Neuronal stem cell (in vitro differentiated cells): Measurements from ENCODE around the gene PPL.
A peak's percentile ranks its signal among the peaks of the same experiment; 100 is the strongest.

Experiments used
- DNase-seq: peaks from one replicate; pipeline ENCODE4 v3.0.0-alpha.2; 2013; ENCODE audit warnings: low spot score
- H2AFZ ChIP-seq: one replicate; pipeline ENCODE4 v1.6.1; 2013; ENCODE audit warnings: mild to moderate bottlenecking, low read length, inconsistent platforms
- H2AK5ac ChIP-seq: 2 replicates; pipeline ENCODE4 v1.6.1; 2013; ENCODE audit warnings: low read depth, mild to moderate bottlenecking, inconsistent platforms, low read length, moderate library complexity, mixed read lengths
- H2BK120ac ChIP-seq: 2 replicates; pipeline ENCODE4 v1.6.1; 2013; ENCODE audit warnings: low read depth, mild to moderate bottlenecking, inconsistent platforms, low read length, moderate library complexity, mixed read lengths
- H2BK12ac ChIP-seq: one replicate; pipeline ENCODE4 v1.6.1; 2013; ENCODE audit warnings: low read length, inconsistent platforms
- H2BK15ac ChIP-seq: 2 replicates; pipeline ENCODE4 v1.6.1; 2013; ENCODE audit warnings: mild to moderate bottlenecking, low read length, inconsistent platforms, mixed read lengths
- H2BK5ac ChIP-seq: one replicate; pipeline ENCODE4 v1.6.1; 2013; ENCODE audit warnings: inconsistent platforms, mild to moderate bottlenecking, low read length, moderate library complexity
- H3K14ac ChIP-seq: one replicate; pipeline ENCODE4 v1.6.1; 2013; ENCODE audit warnings: low read length, inconsistent platforms
- H3K18ac ChIP-seq: 2 replicates; pipeline ENCODE4 v1.6.1; 2013; ENCODE audit warnings: low read length, inconsistent platforms
- H3K23ac ChIP-seq: 2 replicates; pipeline ENCODE4 v1.6.1; 2013; ENCODE audit warnings: low read depth, mild to moderate bottlenecking, mixed read lengths, low read length, inconsistent platforms; ENCODE audit not compliant: poor library complexity
- H3K27ac ChIP-seq: replicated peaks from 3 replicates; pipeline ENCODE4 v1.5.1; 2013; ENCODE audit warnings: low read length, inconsistent platforms
- H3K27me3 ChIP-seq, 3 experiments: 2 replicates each; pipeline ENCODE4 v1.6.1; 2013; ENCODE audit warnings: low read length in 3 of 3, mild to moderate bottlenecking in 2 of 3, inconsistent platforms in 1 of 3, low read depth in 1 of 3, mixed read lengths in 1 of 3, moderate library complexity in 1 of 3; ENCODE audit not compliant: control insufficient read depth in 3 of 3, insufficient read depth in 3 of 3
- H3K36me3 ChIP-seq, 2 donors: replicated peaks in 1 of 2; 2 replicates each; pipeline ENCODE4 v1.6.1; 2013; ENCODE audit warnings: low read length in 2 of 2; ENCODE audit not compliant: control insufficient read depth in 2 of 2, insufficient read depth in 2 of 2
- H3K4ac ChIP-seq: 2 replicates; pipeline ENCODE4 v1.6.1; 2013; ENCODE audit warnings: inconsistent platforms, mild to moderate bottlenecking, low read length, moderate library complexity
- H3K4me1 ChIP-seq, 2 donors: 1 replicate in 1 of 2; 2 replicates in 1 of 2; pipeline ENCODE4 v1.6.1; 2013; ENCODE audit warnings: low read length in 2 of 2, low read depth in 1 of 2; ENCODE audit not compliant: control insufficient read depth in 2 of 2, insufficient read depth in 1 of 2
- H3K4me2 ChIP-seq: one replicate; pipeline ENCODE4 v1.6.1; 2013; ENCODE audit warnings: mild to moderate bottlenecking, low read length, inconsistent platforms; ENCODE audit not compliant: insufficient read depth, poor library complexity, severe bottlenecking
- H3K4me3 ChIP-seq, 2 donors: 2 replicates each; pipeline ENCODE4 v1.5.1; 2013; ENCODE audit warnings: low read length in 2 of 2, mild to moderate bottlenecking in 2 of 2, inconsistent platforms in 1 of 2, moderate library complexity in 1 of 2
- H3K79me1 ChIP-seq: one replicate; pipeline ENCODE4 v1.6.1; 2013; ENCODE audit warnings: low read depth, mild to moderate bottlenecking, inconsistent platforms, low read length, moderate library complexity
- H3K9ac ChIP-seq: one replicate; pipeline ENCODE4 v1.6.1; 2013; ENCODE audit warnings: mild to moderate bottlenecking, low read depth, low read length, inconsistent platforms; ENCODE audit not compliant: poor library complexity
- H3K9me3 ChIP-seq, 2 donors: replicated peaks in 1 of 2; 2 replicates each; pipeline versions ENCODE3 to v1.6.1; 2013; ENCODE audit warnings: low read length in 2 of 2, mild to moderate bottlenecking in 2 of 2, inconsistent platforms in 1 of 2, low read depth in 1 of 2, mixed read lengths in 1 of 2, moderate library complexity in 1 of 2; ENCODE audit not compliant: control insufficient read depth in 2 of 2, insufficient read depth in 1 of 2
- H4K8ac ChIP-seq: one replicate; pipeline ENCODE4 v1.6.1; 2013; ENCODE audit warnings: low read depth, mild to moderate bottlenecking, inconsistent platforms, low read length, moderate library complexity
- H4K91ac ChIP-seq: one replicate; pipeline ENCODE4 v1.6.1; 2013; ENCODE audit warnings: low read length, low read depth, mild to moderate bottlenecking, inconsistent platforms; ENCODE audit not compliant: poor library complexity
- WGBS, 2 donors: extraction: QIAGEN DNeasy Blood & Tissue Kit; methylation state at CpG; one replicate each; pipeline ENCODE4 v1.1.7; 2013; ENCODE audit warnings: missing lambda C conversion rate in 2 of 2, mixed read lengths in 1 of 2; ENCODE audit not compliant: insufficient read length in 2 of 2, insufficient replicate concordance in 1 of 2; ENCODE audit errors: extremely low coverage in 2 of 2; 5-methylcytosine and 5-hydroxymethylcytosine counted together

Gene PPL

GRCh38 chr16:4908854-4909401, 28.0 kb downstream of the PPL start:
- no peak overlapping the region for H2BK120ac ChIP-seq
- H3K23ac ChIP-seq, result no peak overlapping the region
- H3K9ac ChIP-seq, result no peak overlapping the region
- no peak overlapping the region for H2BK15ac ChIP-seq
- H4K91ac ChIP-seq, result no peak overlapping the region
- H3K14ac ChIP-seq, result no peak overlapping the region
- H3K4ac ChIP-seq, result no peak overlapping the region
- no peaks in the 10 kb centered on the region for H3K9me3 ChIP-seq
- no peak overlapping the region for H2AFZ ChIP-seq
- H2BK5ac ChIP-seq, result no peak overlapping the region
- H2BK12ac ChIP-seq, result no peak overlapping the region
- H3K4me2 ChIP-seq, result no peak overlapping the region
- H3K79me1 ChIP-seq, result no peaks in the 10 kb centered on the region
- peaks cover 0 to 6% of the 10 kb centered on the region in 2 donors for H3K4me1 ChIP-seq
- H3K27ac ChIP-seq, result no peak overlapping the region
- H3K27me3 ChIP-seq, result peaks cover 0 to 1% (median 0%) of the 10 kb centered on the region in 3 experiments
- no peak overlapping the region for H2AK5ac ChIP-seq
- WGBS, 2 donors, result no CpG with 5 or more reads among the region's 5 CpGs
- no peaks in the 10 kb centered on the region for H3K36me3 ChIP-seq
- no peak for DNase-seq
- no peak overlapping the region for H3K18ac ChIP-seq
- H3K4me3 ChIP-seq, result no peak overlapping the region
- no peak overlapping the region for H4K8ac ChIP-seq

GRCh38 chr16:4904942-4905615, 31.9 kb downstream of the PPL start:
- no peaks in the 10 kb centered on the region for H3K79me1 ChIP-seq
- no peak overlapping the region for H2BK15ac ChIP-seq
- no peak overlapping the region for H4K8ac ChIP-seq
- no peaks in the 10 kb centered on the region for H3K27me3 ChIP-seq
- no peaks in the 10 kb centered on the region for H3K36me3 ChIP-seq
- no peak overlapping the region for H3K27ac ChIP-seq
- no peaks in the 10 kb centered on the region for H3K4me1 ChIP-seq
- H2BK12ac ChIP-seq, result no peak overlapping the region
- no peak overlapping the region for H4K91ac ChIP-seq
- no peak overlapping the region for H2BK120ac ChIP-seq
- whole genome bisulfite sequencing, 2 donors, result no CpG with 5 or more reads among the region's 14 CpGs
- H3K18ac ChIP-seq, result no peak overlapping the region
- peak overlapping the region; percentile 71 for H2AK5ac ChIP-seq
- no peak overlapping the region for H2BK5ac ChIP-seq
- no peaks in the 10 kb centered on the region for H3K9me3 ChIP-seq
- H3K23ac ChIP-seq, result no peak overlapping the region
- H3K9ac ChIP-seq, result no peak overlapping the region
- H3K4me3 ChIP-seq, result no peak overlapping the region
- H3K4me2 ChIP-seq, result no peak overlapping the region
- H3K14ac ChIP-seq, result no peak overlapping the region
- DNase-seq, result no peak
- no peak overlapping the region for H3K4ac ChIP-seq
- H2AFZ ChIP-seq, result no peak overlapping the region

DNA sequence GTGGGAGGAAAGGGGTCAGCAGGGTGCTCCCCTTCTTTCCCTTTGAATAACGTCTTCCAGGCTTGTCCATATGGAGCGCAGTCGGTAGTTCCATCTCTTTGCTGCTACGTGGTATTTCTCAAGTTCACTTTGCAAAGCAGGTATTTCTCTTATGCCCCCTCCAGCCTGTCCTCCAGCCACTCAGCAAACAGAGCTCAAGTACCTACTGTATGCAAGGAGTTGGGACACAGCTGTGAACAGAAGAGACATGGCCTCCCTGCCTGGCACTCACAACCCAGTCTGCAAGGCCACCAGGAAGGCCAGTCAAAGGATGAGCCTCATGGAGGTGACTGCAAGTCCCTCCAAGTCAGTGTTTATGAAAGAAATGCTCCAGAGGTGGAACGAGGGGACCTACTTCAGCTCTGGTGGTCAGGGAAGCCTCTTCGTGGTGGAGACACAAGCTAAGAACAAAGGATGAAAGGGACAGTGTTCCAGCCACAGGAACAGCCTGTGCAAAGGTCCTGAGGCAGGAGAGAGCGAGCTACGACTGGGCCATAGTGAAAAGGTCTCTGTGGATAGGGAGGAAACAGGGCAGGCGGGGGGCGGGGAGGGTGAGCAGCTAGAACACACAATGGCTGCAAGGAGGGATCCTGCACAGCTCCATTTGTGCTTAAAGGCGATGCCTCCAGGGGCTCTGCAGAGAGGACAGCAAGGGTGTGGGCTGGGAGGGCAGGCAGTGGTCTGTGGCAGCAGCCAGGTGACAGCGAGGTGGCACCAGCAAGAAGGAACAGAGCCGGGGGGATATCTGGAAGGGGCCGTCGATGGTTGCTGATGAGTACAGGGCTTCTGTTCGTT, 32.6 kb downstream of the PPL start:
- WGBS, 2 donors, result no CpG with 5 or more reads among the region's 16 CpGs
- no peak overlapping the region for H2BK15ac ChIP-seq
- no peak overlapping the region for H2BK12ac ChIP-seq
- no peak overlapping the region for H3K23ac ChIP-seq
- peak overlapping the region; percentile 80 for H3K18ac ChIP-seq
- H4K8ac ChIP-seq, result no peak overlapping the region
- no peaks in the 10 kb centered on the region for H3K79me1 ChIP-seq
- no peaks in the 10 kb centered on the region for H3K27me3 ChIP-seq
- no peaks in the 10 kb centered on the region for H3K36me3 ChIP-seq
- peak overlapping the region; percentile 63 for H3K14ac ChIP-seq
- no peak overlapping the region for H4K91ac ChIP-seq
- no peaks in the 10 kb centered on the region for H3K9me3 ChIP-seq
- H3K4me3 ChIP-seq, result no peak overlapping the region
- peak overlapping the region; percentile 71 for H2AK5ac ChIP-seq
- no peak overlapping the region for H3K4me2 ChIP-seq
- no peaks in the 10 kb centered on the region for H3K4me1 ChIP-seq
- no peak overlapping the region for H2BK5ac ChIP-seq
- H2BK120ac ChIP-seq, result no peak overlapping the region
- no peak overlapping the region for H3K4ac ChIP-seq
- DNase-seq, result no peak
- no peak overlapping the region for H2AFZ ChIP-seq
- no peak overlapping the region for H3K9ac ChIP-seq
- no peak overlapping the region for H3K27ac ChIP-seq

GRCh38 chr16:4902038-4902437, 34.9 kb downstream of the PPL start:
- Histone ChIP-seq H3K4me3 (no peak overlapping the region), H4K91ac (no peak overlapping the region), H3K23ac (no peak overlapping the region), H4K8ac (peak overlapping the region; percentile 77), H2BK12ac (peak overlapping the region; percentile 18), H3K9ac (no peak overlapping the region), H2AK5ac (peak overlapping the region; percentile 50), H3K79me1 (no peaks in the 10 kb centered on the region), H3K9me3 (peaks cover 3 to 4% of the 10 kb centered on the region in 2 donors), H2BK15ac (no peak overlapping the region), H3K4me2 (no peak overlapping the region), H3K27ac (no peak overlapping the region), H3K18ac (no peak overlapping the region), H2BK5ac (no peak overlapping the region), H2AFZ (no peak overlapping the region), H3K4me1 (no peaks in the 10 kb centered on the region), H3K27me3 (no peaks in the 10 kb centered on the region), H3K36me3 (no peaks in the 10 kb centered on the region), H3K4ac (no peak overlapping the region), H2BK120ac (peak overlapping the region; percentile 77), H3K14ac (no peak overlapping the region)
- DNase-seq, result no peak
- WGBS, 2 donors, result no CpG with 5 or more reads among the region's 13 CpGs
